H1 (cell line): ENCODE data around the gene ERAP2. TPM values are rescaled to one million over a fixed set of nuclear protein-coding genes. Genes with fewer than 3 reads are reported as not detected.

Experiments
- CTCF ChIA-PET: fragments of 300-600 bp; sonication (Branson Sonifier 250); formaldehyde crosslinking; loops from one replicate; lab custom pipeline; 2021; ENCODE audit not compliant: partially characterized antibody; lab: Charles Lee
- POLR2A ChIA-PET: fragments of 300-600 bp; sonication (Branson Sonifier 250); formaldehyde crosslinking; loops from one replicate; lab custom pipeline; 2021; ENCODE audit warnings: inconsistent platforms; ENCODE audit not compliant: partially characterized antibody; lab: Charles Lee
- DNase-seq, 2 experiments: peaks; one replicate each; pipeline versions ENCODE4 v3.0.0 to v3.0.0-alpha.2; 2010 to 2022; ENCODE audit warnings: low spot score in 2 of 2, low read depth in 1 of 2, mixed read lengths in 1 of 2
- FAIRE-seq: peaks from 2 replicates; lab custom pipeline; 2011; peaks lifted over from hg19 to GRCh38; lab: Jason Lieb, UNC
- H2AFZ ChIP-seq: 2 replicates; pipeline ENCODE4 v1.8.1; 2012; ENCODE audit warnings: low read length, inconsistent platforms
- H2AK5ac ChIP-seq: 2 replicates; pipeline ENCODE4 v1.6.1; 2013; ENCODE audit warnings: low read depth, low read length
- H2BK120ac ChIP-seq: replicated peaks from 2 replicates; pipeline ENCODE3; 2013; ENCODE audit warnings: low read depth, low read length, inconsistent platforms
- H2BK12ac ChIP-seq: 2 replicates; pipeline ENCODE4 v1.6.1; 2013; ENCODE audit warnings: low read depth, low read length
- H2BK15ac ChIP-seq: 2 replicates; pipeline ENCODE4 v1.6.1; 2013; ENCODE audit warnings: low read length
- H2BK20ac ChIP-seq: 2 replicates; pipeline ENCODE4 v1.6.1; 2013; ENCODE audit warnings: low read length
- H2BK5ac ChIP-seq: 2 replicates; pipeline ENCODE4 v1.6.1; 2013; ENCODE audit warnings: low read depth, low read length
- H3K14ac ChIP-seq: 2 replicates; pipeline ENCODE4 v1.6.1; 2013; ENCODE audit warnings: inconsistent platforms; ENCODE audit not compliant: insufficient read length
- H3K18ac ChIP-seq: 2 replicates; pipeline ENCODE4 v1.6.1; 2013; ENCODE audit warnings: low read length; ENCODE audit errors: extremely low read depth
- H3K23ac ChIP-seq: 2 replicates; pipeline ENCODE4 v1.6.1; 2013; ENCODE audit warnings: inconsistent platforms; ENCODE audit not compliant: insufficient read length
- H3K23me2 ChIP-seq: 2 replicates; pipeline ENCODE4 v1.6.1; 2013; ENCODE audit warnings: low read depth, low read length
- H3K27ac ChIP-seq: 2 replicates; pipeline ENCODE4 v1.6.1; 2011; ENCODE audit warnings: low read depth, low read length, inconsistent platforms
- H3K27me3 ChIP-seq, 4 experiments: replicated peaks in 1 of 4; 1 replicate in 1 of 4; 2 replicates in 3 of 4; pipeline versions ENCODE4 v1.6.1 to v1.8.1; 2011 to 2013; ENCODE audit warnings: low read length in 3 of 4, mild to moderate bottlenecking in 3 of 4, inconsistent platforms in 2 of 4, mixed read lengths in 2 of 4, moderate library complexity in 1 of 4; ENCODE audit not compliant: control insufficient read depth in 3 of 4, insufficient read depth in 3 of 4; ENCODE audit errors: extremely low read depth in 1 of 4
- H3K36me3 ChIP-seq, 4 experiments: 2 replicates each; pipeline versions ENCODE4 v1.6.1 to v1.8.1; 2011 to 2013; ENCODE audit warnings: mild to moderate bottlenecking in 4 of 4, low read length in 3 of 4, moderate library complexity in 2 of 4, control low read depth in 1 of 4, inconsistent platforms in 1 of 4; ENCODE audit not compliant: insufficient read depth in 4 of 4, control insufficient read depth in 2 of 4
- H3K4ac ChIP-seq: replicated peaks from 2 replicates; pipeline ENCODE3; 2013; ENCODE audit warnings: low read length, low read depth, mixed read lengths, inconsistent platforms; ENCODE audit not compliant: insufficient read length
- H3K4me1 ChIP-seq, 4 experiments: replicated peaks in 1 of 4; 1 replicate in 1 of 4; 2 replicates in 3 of 4; pipeline versions ENCODE4 v1.6.1 to v1.8.1; 2011 to 2013; ENCODE audit warnings: low read length in 3 of 4, inconsistent platforms in 2 of 4, mixed read lengths in 1 of 4; ENCODE audit not compliant: insufficient read depth in 4 of 4, control insufficient read depth in 3 of 4
- H3K4me2 ChIP-seq, 2 experiments: 2 replicates each; pipeline versions ENCODE4 v1.6.1 to v1.8.1; 2011 to 2013; ENCODE audit warnings: low read depth in 2 of 2, low read length in 2 of 2, control low read depth in 1 of 2, inconsistent platforms in 1 of 2, mild to moderate bottlenecking in 1 of 2; ENCODE audit not compliant: insufficient read depth in 1 of 2
- H3K4me3 ChIP-seq, 4 experiments: fragments of 200-600, 300-600 bp in 1 of 4; sonication (generic), shearing (Covaris generic), sonication (Bioruptor Twin) in 1 of 4; 2 replicates each; pipeline versions ENCODE4 v1.5.1 to v1.8.1; 2011 to 2016; ENCODE audit warnings: low read length in 4 of 4, low read depth in 3 of 4, control low read depth in 2 of 4, inconsistent platforms in 2 of 4, mild to moderate bottlenecking in 2 of 4, mixed read lengths in 1 of 4, moderate library complexity in 1 of 4; ENCODE audit not compliant: insufficient read depth in 2 of 4; ENCODE audit errors: extremely low read depth in 1 of 4
- H3K56ac ChIP-seq: replicated peaks from 2 replicates; pipeline ENCODE3; 2013; ENCODE audit warnings: low read depth, mild to moderate bottlenecking, mixed read lengths, low read length, inconsistent platforms; ENCODE audit not compliant: insufficient read length
- H3K79me1 ChIP-seq: 2 replicates; pipeline ENCODE4 v1.6.1; 2013; ENCODE audit warnings: low read depth, low read length, control low read depth
- H3K79me2 ChIP-seq, 2 experiments: 2 replicates each; pipeline versions ENCODE4 v1.6.1 to v1.8.1; 2012 to 2013; ENCODE audit warnings: low read length in 2 of 2, mild to moderate bottlenecking in 2 of 2, inconsistent platforms in 1 of 2; ENCODE audit not compliant: insufficient read depth in 2 of 2, control insufficient read depth in 1 of 2
- H3K9ac ChIP-seq, 4 experiments: replicated peaks in 1 of 4; 1 replicate in 1 of 4; 2 replicates in 3 of 4; pipeline versions ENCODE4 v1.6.1 to v1.8.1; 2011 to 2013; ENCODE audit warnings: low read depth in 3 of 4, low read length in 3 of 4, control low read depth in 2 of 4, mild to moderate bottlenecking in 2 of 4, moderate library complexity in 2 of 4, inconsistent platforms in 1 of 4; ENCODE audit errors: extremely low read depth in 1 of 4
- H3K9me3 ChIP-seq, 2 experiments: 2 replicates each; pipeline versions ENCODE4 v1.6.1 to v1.8.1; 2012 to 2013; ENCODE audit warnings: mild to moderate bottlenecking in 2 of 2, moderate library complexity in 2 of 2, control low read depth in 1 of 2, inconsistent platforms in 1 of 2, low read depth in 1 of 2, low read length in 1 of 2, mixed read lengths in 1 of 2; ENCODE audit not compliant: insufficient read depth in 2 of 2
- H4K20me1 ChIP-seq, 2 experiments: replicated peaks in 1 of 2; 2 replicates each; pipeline versions ENCODE3 to v1.8.1; 2011 to 2013; ENCODE audit warnings: inconsistent platforms in 2 of 2, low read length in 2 of 2, mild to moderate bottlenecking in 1 of 2; ENCODE audit not compliant: insufficient read depth in 2 of 2, control insufficient read depth in 1 of 2
- H4K5ac ChIP-seq: 2 replicates; pipeline ENCODE4 v1.6.1; 2013; ENCODE audit warnings: low read length, low read depth, mixed read lengths, inconsistent platforms; ENCODE audit not compliant: insufficient read length
- H4K8ac ChIP-seq: 2 replicates; pipeline ENCODE4 v1.8.0; 2013; ENCODE audit warnings: mild to moderate bottlenecking, moderate library complexity, low read length, inconsistent platforms; ENCODE audit not compliant: insufficient read depth; ENCODE audit errors: extremely low read depth
- H4K91ac ChIP-seq: replicated peaks from 2 replicates; pipeline ENCODE3; 2013; ENCODE audit warnings: low read length, mixed read lengths, inconsistent platforms; ENCODE audit not compliant: insufficient read length
- ASH2L ChIP-seq: fragments of 200-600, 300-600 bp; sonication (generic); IDR thresholded peaks from one replicate; pipeline ENCODE4 v1.7.1; 2017; ENCODE audit warnings: low read length
- CHD2 ChIP-seq: IDR thresholded peaks from 2 replicates; pipeline ENCODE4 v1.6.1; 2012; ENCODE audit warnings: low read length, improper control_type of control experiment
- CREB1 ChIP-seq: IDR thresholded peaks from 2 replicates; pipeline ENCODE4 v1.6.1; 2012; ENCODE audit warnings: inconsistent platforms
- CTBP2 ChIP-seq: IDR thresholded peaks from 2 replicates; pipeline ENCODE4 v1.7.0; 2011; ENCODE audit warnings: borderline replicate concordance, mild to moderate bottlenecking, moderate library complexity, mixed read lengths, low read length; ENCODE audit not compliant: insufficient read depth, insufficient read length
- NANOG ChIP-seq: IDR thresholded peaks from 2 replicates; pipeline ENCODE4 v1.6.1; 2011; ENCODE audit warnings: low read length, low read depth, mild to moderate bottlenecking, inconsistent platforms; ENCODE audit not compliant: insufficient read depth, poor library complexity, severe bottlenecking
- RAD21 ChIP-seq, 2 experiments: IDR thresholded peaks in 1 of 2; conservative IDR thresholded peaks in 1 of 2; 2 replicates each; pipeline ENCODE4 v1.6.1; 2011; ENCODE audit warnings: low read depth in 2 of 2, low read length in 2 of 2, improper control_type of control experiment in 1 of 2, inconsistent platforms in 1 of 2, mild to moderate bottlenecking in 1 of 2, moderate library complexity in 1 of 2
- WGBS, 2 experiments: shearing (Covaris generic) in 1 of 2; methylation state at CpG; one replicate each; pipeline versions ENCODE4 v1.1.6 to v1.1.7; 2013 to 2015; ENCODE audit warnings: low lambda C conversion rate in 2 of 2, mixed read lengths in 2 of 2, inconsistent platforms in 1 of 2, low coverage in 1 of 2, missing lambda C conversion rate in 1 of 2; ENCODE audit not compliant: insufficient replicate concordance in 2 of 2, insufficient coverage in 1 of 2, insufficient read length in 1 of 2; ENCODE audit errors: extremely low coverage in 1 of 2, missing lambda C conversion rate in 1 of 2; 5-methylcytosine and 5-hydroxymethylcytosine counted together
- polyA plus RNA-seq, 7 experiments: library from polyadenylated mRNA; depleted of rRNA in 3 of 7; stranded (reverse) in 5 of 7; unstranded in 2 of 7; fragments of >200 nt in 5 of 7; fragments of 200-250 nt in 2 of 7; gene quantifications; 1 replicate in 5 of 7; 2 replicates in 1 of 7; 4 replicates in 1 of 7; pipeline versions ENCODE4 v1.2.1 to v1.2.3, GENCODE V29; 2011 to 2013; ENCODE audit warnings: missing spikeins in 2 of 7, mixed read lengths in 2 of 7
- total RNA-seq: library from RNA; stranded (reverse); fragmentation: NEBNext Ultra II Directional; extraction: Animal tissue kit (Norgen Biotek cat#: 25700); gene quantifications from 2 replicates; pipeline ENCODE4 v1.2.1, GENCODE V29; 2021

Gene ERAP2
- total and polyA plus RNA-seq, 2 of the 8 experiments (the other 6 are each of a cell fraction or from before 2014, with no cell fraction given), result 0.14 TPM; not detected in 1

GRCh38 chr5:96902876-96903275 lies 26.6 kb downstream of the ERAP2 start:
- Histone ChIP-seq H2BK20ac (no peak overlapping the region), H3K23ac (no peak overlapping the region), H2AK5ac (no peak overlapping the region), H3K9ac (no peak overlapping the region), H3K4me2 (no peak overlapping the region), H4K8ac (no peak overlapping the region), H4K91ac (no peak overlapping the region), H2BK12ac (no peak overlapping the region), H3K23me2 (no peaks in the 10 kb centered on the region), H3K18ac (no peak overlapping the region), H2AFZ (no peak overlapping the region), H3K4ac (no peak overlapping the region), H2BK5ac (no peak overlapping the region), H3K36me3 (no peaks in the 10 kb centered on the region), H3K9me3 (no peaks in the 10 kb centered on the region), H2BK120ac (no peak overlapping the region), H3K27me3 (peaks cover 0 to 1% (median 0%) of the 10 kb centered on the region in 4 experiments; a peak in 1 of 7 replicates), H4K20me1 (no peaks in the 10 kb centered on the region), H2BK15ac (no peak overlapping the region), H3K4me3 (no peak overlapping the region), H3K4me1 (no peaks in the 10 kb centered on the region), H4K5ac (no peak overlapping the region), H3K79me2 (no peaks in the 10 kb centered on the region), H3K14ac (no peak overlapping the region), H3K79me1 (no peaks in the 10 kb centered on the region), H3K56ac (no peak overlapping the region), H3K27ac (no peak overlapping the region)
- CTCF ChIA-PET, result interaction anchor here (1.7 to 2.2 kb wide), 2 partner anchors 34 to 36 kb away, joined by 4 to 9 read pairs; no protein-coding TSS in a partner anchor
- POLR2A ChIA-PET, result no interaction called here
- FAIRE-seq (no peak), DNase-seq (no peak)
- no peak for TF ChIP-seq CREB1
- TF ChIP-seq CHD2, result no peak
- TF ChIP-seq NANOG, result no peak
- TF ChIP-seq RAD21 (IDR thresholded peaks at IDR 0.05 in 1 of 2, conservative IDR thresholded peaks at IDR 0.05 in 1 of 2; ENCODE audit: low read depth in 2 of 2, low read length in 2 of 2), result no peak
- no peak for TF ChIP-seq CTBP2
- no peak for TF ChIP-seq ASH2L
- WGBS, 2 experiments, result 73% methylated on average over 3 of the region's 3 CpGs; no CpG with 5 or more reads in 1 of the 2 experiments
